Activated CD4-positive, CD25-positive, alpha-beta regulatory T cell (primary cell): ENCODE data around the gene UBTD1.
"Not testable (repeated sequence)": the region's sequence is repeated elsewhere in the genome, so short reads cannot be mapped to it uniquely, and the experiment has no call there.

Experiments
- DNase-seq, 4 experiments: peaks; one replicate each; lab custom pipeline; 2025; lab: John Stamatoyannopoulos, UW

The UBTD1 gene

DNA sequence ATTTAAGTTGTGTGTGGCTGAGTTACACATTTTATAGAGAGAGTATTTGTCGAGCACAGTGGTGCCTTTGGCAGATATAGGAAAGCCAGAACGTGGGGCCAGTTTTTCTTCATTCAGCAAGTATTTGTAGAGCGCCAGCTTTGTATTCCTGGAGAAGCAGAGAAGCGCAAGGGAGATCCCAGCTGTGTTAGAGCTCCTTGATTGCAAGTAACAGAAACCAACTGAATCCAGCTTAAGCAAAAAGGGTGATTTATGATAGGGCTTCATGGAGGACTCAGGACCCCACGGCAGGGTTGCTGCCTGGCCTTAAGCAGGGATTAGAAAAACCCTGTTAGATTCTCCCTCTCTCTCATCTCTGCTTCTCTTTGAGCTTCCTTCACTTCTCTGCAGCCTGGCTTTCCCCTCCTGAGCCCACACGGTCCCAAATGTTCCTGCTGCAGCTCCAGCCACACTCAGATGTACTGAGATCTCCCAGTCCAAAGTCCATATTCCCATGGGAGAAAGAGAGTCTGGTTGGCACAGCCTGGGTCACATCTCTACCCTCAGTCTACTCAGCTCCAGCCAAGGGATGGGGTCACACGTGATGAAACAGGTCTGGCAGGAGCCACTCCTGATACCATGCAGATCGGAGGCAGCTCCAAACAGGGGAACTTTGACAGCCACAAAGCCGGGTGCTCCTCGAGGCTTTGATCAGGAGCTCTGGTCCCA is 16.7 kb downstream of the UBTD1 start:
- DNase-seq = no peak

DNA sequence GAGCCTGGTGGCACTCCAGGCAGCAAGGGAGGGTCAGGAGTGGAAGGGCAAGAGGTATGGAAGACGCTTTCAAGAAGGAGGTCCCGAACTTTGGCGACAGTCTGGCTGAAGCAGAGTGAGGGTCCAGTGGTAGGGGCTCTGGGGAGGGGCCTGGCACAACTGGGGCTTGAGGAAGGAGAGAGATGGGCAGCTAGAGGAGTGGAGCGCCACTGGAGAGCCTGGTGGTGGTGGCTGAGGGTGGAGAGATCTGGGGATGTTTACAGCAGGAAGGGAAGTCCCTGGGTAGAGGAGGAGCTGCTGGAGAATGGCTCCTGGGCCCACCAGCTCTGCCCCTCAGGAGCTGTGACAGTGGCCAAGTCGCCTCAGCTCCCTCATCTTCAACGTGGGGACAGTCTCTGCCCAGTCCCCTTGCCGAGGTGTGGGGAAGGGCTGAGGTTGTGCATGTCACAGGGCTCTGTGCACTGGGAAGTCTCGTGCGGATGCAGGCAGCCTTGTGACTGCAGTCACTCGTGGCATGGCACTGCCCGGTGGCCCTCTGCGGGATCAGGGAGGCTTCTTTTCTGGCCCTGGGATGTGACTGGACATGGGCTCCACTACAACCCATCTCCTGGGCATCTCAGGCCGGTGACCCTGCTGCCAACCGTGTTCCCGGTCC is 18.5 kb downstream of the UBTD1 start:
- DNase-seq = no peak

DNA sequence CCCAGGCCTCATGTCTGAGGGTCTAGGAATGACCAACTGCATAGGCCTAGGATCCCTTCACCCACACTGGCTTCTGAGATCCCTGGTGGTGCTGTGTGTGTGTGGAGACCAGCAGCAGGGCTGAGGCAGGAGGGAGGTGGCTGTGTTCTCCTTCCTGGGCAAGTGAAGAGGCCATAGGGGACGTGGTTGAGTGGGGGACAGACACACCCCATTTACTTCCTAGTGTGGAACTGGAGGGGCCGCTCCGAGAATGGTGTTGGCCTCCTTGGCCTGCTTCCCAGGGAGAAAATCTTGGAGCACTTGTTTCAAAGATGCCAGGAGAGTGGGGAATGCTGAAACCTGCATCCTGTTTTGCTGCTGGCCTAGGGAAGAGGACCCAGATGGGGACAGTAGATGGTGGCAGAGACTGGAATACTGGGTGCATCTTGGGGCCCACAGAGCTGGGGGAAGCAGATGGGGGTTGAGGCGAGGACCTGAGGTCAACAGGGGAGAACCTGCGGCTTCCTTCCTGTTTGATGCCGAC is 19.1 kb downstream of the UBTD1 start:
- DNase-seq = no peak

DNA sequence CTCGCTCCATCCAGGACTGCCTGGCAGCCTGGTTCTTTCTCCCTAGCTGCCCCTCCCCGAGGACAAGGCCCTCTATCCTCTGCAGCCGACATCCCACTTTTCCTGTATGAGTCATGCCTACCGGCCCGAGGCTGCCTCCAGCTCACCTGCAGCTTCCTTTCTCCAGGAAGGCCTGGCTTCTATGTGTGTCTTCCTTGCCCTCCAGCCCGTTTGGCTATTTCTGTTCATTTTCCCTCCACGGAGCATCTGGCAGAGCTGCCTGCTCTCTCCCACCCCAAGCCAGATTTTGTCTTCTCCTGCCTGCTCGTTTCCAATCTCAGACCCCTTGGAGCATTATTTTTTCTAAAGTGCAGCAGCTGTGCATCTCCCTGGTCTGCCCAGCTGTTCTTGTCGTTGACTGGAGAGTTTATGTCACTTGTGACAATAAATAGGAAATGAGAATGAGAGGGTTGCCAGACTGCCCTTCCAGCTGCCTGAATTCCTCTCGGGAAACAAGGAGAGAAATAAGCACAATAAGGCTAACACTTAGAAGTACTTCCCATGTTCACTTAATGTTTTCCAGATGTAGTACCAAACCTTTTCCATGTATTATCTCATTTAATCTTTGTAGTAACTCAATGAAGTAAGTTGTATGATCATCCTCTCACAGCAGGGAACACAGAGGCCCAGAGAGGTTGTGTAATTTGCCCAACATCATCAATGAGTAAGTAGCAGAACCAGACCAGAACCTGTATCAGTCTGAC is 19.7 kb downstream of the UBTD1 start:
- DNase-seq = no peak

DNA sequence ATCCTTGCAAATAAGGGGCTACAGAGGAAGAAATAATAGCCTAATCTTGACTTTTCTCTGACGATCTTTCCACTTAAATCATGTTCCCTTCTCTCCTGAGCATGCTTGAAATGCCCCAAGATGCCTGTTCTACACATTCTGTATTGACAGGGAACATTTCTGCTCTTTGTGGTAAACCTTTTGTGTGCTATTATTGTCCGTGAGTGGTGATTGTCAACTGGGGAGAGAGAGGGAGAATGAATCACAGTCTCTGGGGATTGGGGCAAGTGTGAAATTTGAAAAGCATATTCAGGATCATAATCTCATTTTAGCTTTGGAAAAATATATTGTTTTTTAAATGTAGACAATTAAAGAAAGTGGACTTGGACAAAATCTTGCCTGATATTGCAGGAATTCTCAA is 20.6 kb downstream of the UBTD1 start:
- DNase-seq = no peak

DNA sequence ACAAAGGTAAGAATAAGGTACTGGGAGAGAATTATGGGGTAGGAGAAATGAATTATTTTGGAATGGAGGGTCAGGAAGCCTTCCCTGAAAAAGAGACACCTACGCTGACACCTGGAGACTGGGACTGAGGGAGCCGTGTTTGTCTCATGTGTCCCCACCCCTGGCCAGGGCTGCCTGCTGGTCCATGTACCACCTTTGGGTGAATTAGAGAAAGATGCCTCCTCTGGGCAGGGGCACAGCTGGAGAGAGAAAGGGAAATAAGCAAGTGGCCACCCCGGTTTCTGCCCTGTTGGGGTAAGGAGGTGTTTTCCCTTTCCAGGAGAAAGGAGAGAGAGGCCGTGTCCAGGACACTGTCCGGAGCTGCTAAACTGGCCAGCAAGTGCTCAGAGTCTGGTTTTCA is 21.8 kb downstream of the UBTD1 start:
- DNase-seq = no peak

DNA sequence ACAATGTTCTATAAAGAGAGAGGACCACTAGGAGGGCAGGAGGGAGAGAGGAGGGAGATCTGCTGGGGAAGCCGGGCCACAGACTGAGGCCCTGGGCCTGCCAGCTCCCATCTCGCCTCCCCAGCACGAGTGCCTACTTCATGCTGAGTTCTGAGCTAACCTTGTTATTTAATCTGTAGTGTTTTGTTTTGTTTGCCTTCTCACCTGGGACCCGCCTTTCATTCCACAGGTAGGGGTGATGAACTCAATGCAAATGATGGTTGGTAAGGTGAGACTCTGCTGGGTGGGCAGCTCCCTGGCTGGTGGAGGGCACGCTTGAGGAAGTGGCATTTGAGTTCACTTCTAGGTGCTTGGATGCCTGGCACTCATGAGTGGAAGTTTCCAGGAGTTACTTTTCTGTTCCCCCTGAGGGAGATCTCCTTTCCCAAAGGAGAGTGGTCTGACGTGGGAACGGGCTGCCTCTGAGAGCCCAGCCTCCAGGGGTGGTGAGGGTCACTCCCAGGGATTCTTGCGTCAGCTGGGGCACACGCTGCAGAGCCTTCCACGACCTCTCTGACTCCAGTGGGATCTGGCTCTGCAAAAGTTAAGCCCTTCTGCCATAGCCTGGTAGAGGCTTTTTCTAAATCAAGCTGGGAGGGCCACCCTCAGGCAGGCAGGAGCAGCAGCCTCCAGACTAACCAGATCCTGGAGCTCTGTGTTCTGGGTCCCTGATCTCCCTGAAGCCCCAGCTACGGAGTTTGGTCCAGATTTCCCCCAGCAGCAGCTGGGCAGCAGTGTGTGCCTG is 22.4 kb downstream of the UBTD1 start:
- no peak for DNase-seq

DNA sequence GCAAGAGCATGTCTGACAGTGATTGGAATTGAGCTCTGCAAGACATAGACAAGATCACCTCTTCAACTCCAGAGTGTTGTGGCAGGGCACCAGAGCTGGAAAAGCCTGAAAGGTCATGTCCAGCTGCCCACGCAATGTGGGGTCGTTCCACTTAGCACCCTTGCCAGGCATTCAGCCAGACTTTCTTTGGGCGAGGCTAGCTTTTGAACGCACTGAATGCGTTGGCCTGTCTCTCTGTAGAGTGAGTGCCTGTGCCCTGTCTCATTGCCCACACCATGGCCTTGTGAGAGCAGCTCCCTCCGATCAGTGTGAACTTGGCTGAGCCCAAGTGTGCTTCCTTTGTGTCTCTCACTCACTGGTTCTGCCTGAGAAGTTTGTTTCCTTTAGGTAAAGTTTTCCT is 23.3 kb downstream of the UBTD1 start:
- DNase-seq = no peak

DNA sequence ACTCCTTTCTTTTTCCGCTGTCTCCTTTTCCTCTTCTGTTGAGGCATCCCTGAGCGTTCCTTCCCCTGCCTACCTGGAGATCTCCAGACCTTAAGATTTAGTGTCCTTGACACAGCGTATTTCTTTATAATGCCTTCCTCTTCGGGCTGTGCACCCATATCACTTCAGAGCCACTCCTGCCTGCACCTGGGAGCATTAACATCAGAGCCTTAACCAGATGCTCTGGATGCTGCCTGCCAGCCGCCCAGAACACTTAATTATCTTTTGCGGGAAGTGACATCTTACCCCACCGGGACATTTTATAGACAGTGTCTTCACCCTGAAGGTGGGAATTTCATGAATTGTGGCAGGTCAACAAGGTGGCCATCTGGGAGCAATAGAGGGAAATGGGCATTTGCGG is 24.2 kb downstream of the UBTD1 start:
- no peak for DNase-seq

DNA sequence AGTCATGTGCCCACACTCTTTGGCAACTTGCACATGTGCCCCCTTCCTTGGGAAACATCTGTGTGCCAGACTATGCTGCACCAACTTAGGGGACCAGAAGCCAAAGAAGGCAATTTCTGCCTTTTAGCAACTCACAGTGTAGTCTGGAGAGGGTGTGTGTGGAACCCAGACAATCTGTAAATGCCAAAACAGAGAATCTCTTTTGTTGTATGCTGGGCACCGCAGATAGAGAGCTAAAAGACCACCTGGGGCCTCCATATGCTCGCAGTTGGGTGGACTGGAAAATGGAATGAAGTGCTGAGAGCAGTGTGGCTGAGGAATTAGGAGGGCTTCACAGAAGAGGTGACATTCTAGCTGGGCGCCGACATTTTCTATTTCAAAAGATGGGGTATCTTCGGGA is 26.4 kb downstream of the UBTD1 start:
- no peak for DNase-seq

DNA sequence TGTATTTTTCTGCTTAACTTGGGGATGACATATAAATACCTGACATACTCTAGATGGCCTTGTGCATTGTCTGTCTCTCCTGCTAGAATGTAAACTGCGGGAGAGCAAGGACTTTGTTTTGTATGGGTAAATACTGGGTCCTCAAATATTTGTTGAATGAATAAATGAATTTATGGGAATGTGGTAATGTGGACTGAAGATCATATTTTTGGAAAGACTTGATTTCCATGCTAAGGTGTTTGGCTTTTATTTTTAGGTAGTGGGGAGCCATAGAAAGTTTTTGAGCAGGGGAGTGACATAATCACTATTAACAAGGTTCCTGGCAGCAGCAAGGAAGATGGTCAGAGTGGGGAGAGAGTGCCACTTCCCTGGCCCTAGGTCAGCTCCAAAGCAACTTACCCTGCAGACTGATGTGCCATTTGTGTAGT is 27.0 kb downstream of the UBTD1 start:
- DNase-seq = no peak

DNA sequence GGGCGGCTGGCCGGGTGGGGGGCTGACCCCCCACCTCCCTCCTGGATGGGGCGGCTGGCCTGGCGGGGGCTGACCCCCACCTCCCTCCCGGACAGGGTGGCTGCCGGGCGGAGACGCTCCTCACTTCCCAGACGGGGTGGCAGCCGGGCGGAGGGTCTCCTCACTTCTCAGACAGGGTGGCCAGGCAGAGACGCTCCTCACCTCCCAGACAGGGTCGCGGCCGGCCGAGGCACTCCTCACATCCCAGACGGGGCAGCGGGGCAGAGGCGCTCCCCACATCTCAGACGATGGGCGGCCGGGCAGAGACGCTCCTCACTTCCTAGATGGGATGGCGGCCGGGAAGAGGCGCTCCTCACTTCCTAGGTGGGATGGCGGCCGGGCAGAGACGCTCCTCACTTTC is 30.2 kb downstream of the UBTD1 start:
- not testable (repeated sequence) for DNase-seq

DNA sequence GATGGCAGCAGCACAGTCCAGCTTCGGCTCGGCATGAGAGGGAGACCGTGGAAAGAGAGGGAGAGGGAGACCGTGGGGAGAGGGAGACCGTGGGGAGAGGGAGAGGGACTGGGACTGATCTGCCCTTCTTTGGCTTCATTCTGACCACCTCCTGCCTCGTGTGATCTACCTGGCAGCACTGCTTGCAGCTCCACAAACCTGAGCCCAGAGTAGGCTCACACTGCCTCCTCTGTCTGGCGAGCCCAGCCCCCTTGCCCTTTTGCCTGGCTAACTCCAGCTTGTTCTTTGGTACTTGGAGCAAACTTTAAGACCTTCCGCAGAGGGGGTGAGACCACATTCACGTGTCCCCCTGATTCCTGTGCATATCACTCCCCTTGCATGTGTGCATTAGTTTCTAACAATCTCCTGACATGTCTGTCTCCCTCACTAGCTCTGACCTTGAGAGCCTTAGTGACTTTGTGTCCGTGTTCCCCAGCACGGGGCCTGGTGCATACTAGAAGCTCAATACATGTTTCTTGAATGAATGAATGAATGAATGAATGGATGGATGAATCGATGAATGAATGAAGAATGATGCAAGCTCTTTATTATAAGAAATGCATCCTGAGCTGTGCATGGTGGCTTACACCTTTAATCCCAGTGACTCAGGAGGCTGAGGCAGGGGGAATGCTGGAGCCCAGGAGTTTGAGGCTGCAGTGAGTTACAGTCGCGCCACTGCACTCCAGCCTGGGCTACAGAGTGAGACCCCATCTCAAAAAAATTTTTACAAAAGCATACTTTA is 31.2 kb downstream of the UBTD1 start:
- DNase-seq = no peak

DNA sequence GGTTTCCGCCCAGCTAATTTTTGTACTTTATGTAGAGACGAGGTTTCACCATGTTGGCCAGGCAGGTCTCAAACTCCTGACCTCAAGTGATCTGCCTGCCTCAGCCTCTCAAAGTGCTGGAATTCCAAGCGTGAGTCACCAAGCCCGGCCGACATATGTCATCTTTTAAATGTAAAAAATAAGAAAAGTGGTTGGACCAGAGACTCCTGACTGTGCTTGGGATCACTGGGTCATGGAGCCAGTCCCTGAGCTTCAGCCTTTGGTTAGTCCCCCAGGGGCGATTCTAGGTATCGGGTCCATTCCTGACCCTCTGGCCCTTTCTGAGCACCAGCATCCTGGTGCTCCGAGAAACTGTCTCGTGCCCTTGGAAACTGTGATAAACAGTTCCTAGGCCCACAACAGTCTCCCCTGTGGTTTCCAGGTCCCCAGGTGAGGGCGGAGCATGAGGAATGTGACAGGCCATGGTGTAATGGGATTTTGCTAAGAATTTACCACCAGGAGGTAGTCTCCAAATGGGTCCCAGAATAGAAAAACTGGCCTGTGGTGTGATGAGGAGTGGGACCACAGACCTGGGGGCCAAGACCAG is 32.8 kb downstream of the UBTD1 start:
- DNase-seq = no peak

DNA sequence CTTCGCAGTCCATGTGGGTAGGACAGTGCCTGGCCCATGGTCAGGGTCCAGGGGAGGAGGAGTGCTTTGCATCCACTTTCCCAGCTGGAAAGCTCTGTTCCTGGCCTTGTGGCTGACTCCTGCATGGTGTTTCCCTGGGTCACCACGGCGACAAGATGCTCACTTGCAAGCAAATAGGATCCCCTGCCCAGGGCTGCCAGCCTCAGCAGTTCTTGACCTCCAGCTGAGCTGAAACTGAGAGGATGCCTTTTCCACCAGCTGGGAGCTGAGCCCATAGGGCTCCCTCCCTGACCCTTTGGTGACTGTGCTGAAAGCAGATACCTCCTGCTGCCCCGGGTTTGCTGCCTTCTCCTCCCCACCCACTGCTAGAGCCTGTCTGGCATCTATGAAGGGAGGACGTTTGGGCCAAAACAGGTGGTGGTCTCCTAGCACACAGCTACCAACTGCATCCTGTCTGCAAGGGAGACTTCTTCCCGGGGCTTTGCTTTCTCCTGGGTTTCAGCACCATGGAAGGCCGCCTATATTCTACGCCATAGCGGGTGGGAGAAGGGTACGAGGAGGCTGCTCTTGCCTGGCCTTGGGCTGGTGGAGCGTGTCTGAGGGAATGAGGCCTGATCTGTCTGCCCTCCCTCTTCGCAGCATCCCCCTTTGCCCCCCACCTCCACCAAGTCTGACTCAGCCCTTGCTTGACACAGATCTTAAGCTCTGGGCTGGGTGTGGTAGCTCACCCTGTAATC is 34.4 kb downstream of the UBTD1 start:
- no peak for DNase-seq

DNA sequence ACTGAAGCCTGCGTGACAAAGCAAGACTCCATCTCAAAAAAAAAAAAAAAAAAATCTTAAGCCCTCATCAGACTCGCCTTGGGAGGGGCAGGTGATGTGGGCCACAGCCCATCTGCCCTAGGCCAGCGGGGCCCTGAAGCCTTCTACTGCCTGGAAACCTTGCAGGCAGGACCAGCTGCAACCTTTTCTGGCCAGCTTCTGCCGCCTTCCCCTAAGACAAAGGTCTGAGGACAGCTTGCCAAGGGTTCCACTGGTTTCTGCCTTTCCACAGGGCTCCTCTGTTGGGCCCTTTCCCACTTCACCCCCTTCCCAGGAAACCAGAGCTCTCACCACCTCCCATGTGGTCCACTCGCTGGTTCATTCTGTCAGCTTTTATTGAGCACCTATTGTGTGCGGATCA is 35.2 kb downstream of the UBTD1 start:
- DNase-seq = no peak

DNA sequence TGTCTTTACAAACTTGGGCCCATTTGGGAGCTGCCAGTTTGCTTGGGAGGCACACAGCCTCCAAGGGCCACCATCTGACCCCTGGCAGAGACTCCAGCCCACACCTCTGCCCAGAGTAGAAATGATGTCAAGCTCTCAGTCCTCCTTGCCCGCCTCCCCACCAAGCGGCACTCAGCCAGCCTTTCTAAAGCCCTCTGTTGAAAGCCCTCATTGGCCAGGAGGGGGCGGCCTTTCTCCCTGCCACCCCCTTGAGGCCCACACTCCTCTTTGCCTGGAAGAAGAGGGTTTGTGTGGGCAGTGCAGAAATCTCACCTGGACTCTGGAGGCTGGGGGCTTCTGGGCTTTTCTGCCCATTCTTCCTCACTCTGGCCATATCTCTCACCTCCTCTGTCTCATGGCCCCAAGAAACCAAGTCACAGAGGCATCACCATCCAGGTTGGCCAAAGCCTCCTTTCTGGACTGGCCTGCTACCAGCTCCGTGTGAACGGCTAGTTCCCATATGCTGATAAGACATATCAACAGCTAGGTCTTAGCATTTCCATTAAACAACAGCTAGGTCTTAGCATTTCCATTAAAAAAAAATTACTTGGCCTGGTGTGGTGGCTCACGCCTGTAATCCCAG is 36.1 kb downstream of the UBTD1 start:
- no peak for DNase-seq

DNA sequence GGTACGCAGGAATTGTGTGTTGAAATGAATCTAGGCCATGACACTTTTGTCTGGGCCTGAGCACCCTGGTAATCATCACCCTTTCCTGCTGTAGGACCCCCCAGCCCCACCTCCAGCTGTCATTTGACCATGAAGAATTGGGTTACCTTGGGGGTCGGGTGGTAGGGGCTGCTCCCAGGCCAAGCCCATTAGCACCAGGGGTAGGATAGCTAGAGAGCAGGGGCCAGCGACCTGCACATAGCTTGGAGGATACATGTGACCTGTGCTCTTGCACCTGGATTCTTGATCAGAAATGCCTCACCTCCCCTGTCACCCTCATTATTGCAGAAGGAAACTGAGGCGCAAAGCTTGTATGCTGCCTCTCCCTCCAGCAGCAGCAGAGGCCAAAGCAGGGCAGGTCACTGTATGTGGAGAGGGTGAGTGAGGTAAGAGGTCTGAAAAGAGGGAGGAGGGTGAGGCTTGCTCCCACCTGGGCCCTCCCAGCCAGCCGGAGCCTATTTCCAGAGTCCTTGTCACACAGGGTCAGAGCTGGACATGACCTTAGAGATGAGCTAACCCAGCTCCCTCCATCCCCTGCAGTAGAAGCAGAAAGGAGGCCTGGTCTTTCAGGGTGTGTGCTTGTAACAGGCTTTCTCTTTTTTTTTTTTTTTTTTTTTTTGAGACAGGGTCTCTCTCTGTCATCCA is 38.6 kb downstream of the UBTD1 start:
- DNase-seq = no peak

DNA sequence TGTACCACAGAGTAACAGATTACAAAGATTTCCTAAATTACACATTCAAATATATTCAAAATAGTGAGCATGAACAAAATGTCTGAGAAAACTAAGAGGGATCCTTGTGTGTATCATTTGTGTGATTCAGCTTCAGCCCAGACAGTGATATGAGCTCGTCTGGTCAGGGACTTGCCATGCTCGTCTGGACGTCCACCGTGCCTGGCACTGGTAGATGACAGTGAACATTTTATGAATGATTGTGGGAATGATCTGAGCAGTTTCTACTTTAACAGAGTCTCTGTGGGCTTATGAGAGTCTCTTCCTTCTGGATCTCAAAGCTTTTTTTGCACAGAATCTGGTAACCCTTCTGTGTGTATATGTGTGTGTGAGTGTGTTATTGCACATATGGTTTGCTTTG is 39.7 kb downstream of the UBTD1 start:
- no peak for DNase-seq
